Measurements from ENCODE around the gene SEBOX.

GRCh38 chr17:28369684-28370034 lies 4.7 kb upstream of the SEBOX start:
- no peak for TF ChIP-seq ZNF274 (IDR thresholded peaks at IDR 0.05; ENCODE audit: low read depth, low read length)
- TF ChIP-seq YY1 (IDR thresholded peaks at IDR 0.05; ENCODE audit: insufficient read depth, insufficient read length), result no peak

Measured in NT2/D1 (cell line).